ENCODE measurements around the gene TNFAIP8L3.

Gene TNFAIP8L3

GRCh38 chr15:51080286-51080685 is 14.4 kb downstream of the TNFAIP8L3 start:
- no peak for TF ChIP-seq CTCF (IDR thresholded peaks at IDR 0.05)
- Histone ChIP-seq H3K36me3 (no peaks in the 10 kb centered on the region), H3K4me1 (ENCODE audit: control insufficient read depth in 1 of 2, insufficient read depth in 1 of 2, low read depth in 1 of 2, low read length in 1 of 2) (peaks cover 7 to 13% of the 10 kb centered on the region in 2 experiments)

GRCh38 chr15:51079226-51079625 is 15.5 kb downstream of the TNFAIP8L3 start:
- H3K9me3 ChIP-seq, result no peaks in the 10 kb centered on the region
- no peak overlapping the region for H3K27ac ChIP-seq
- peaks cover 7 to 13% of the 10 kb centered on the region in 2 experiments for H3K4me1 ChIP-seq (ENCODE audit: control insufficient read depth in 1 of 2, insufficient read depth in 1 of 2, low read depth in 1 of 2, low read length in 1 of 2)
- H3K4me3 ChIP-seq (ENCODE audit: low read depth in 1 of 2, low read length in 1 of 2), result no peak overlapping the region
- no peaks in the 10 kb centered on the region for H3K36me3 ChIP-seq
- TF ChIP-seq CTCF (IDR thresholded peaks at IDR 0.05), result no peak
- H3K27me3 ChIP-seq, result peaks cover 38% of the 10 kb centered on the region

More at GRCh38 chr15:51080286-51080685, 14.4 kb downstream of the TNFAIP8L3 start:
- Histone ChIP-seq H3K9me3 (no peaks in the 10 kb centered on the region), H3K4me3 (ENCODE audit: low read depth in 1 of 2, low read length in 1 of 2) (no peak overlapping the region), H3K27me3 (peaks cover 31% of the 10 kb centered on the region), H3K27ac (no peak overlapping the region)

- TF ChIP-seq CTCF (IDR thresholded peaks at IDR 0.05), result no peak
- Histone ChIP-seq H3K9me3 (no peaks in the 10 kb centered on the region), H3K4me3 (ENCODE audit: low read depth in 1 of 2, low read length in 1 of 2) (peak overlapping the region; percentile 55 to 61), H3K4me1 (ENCODE audit: control insufficient read depth in 1 of 2, insufficient read depth in 1 of 2, low read depth in 1 of 2, low read length in 1 of 2) (peaks cover 7 to 13% of the 10 kb centered on the region in 2 experiments), H3K27ac (peak overlapping the region; percentile 21), H3K27me3 (peaks cover 41% of the 10 kb centered on the region), H3K36me3 (no peaks in the 10 kb centered on the region)
Observed at GRCh38 chr15:51077221-51078153, 17.2 kb downstream of the TNFAIP8L3 start.

- no peak for TF ChIP-seq CTCF (IDR thresholded peaks at IDR 0.05)
- Histone ChIP-seq H3K36me3 (no peaks in the 10 kb centered on the region), H3K9me3 (no peaks in the 10 kb centered on the region), H3K4me3 (ENCODE audit: low read depth in 1 of 2, low read length in 1 of 2) (peak overlapping the region; percentile 55 to 61), H3K27ac (peak overlapping the region; percentile 21), H3K4me1 (ENCODE audit: control insufficient read depth in 1 of 2, insufficient read depth in 1 of 2, low read depth in 1 of 2, low read length in 1 of 2) (peaks cover 7 to 13% of the 10 kb centered on the region in 2 experiments), H3K27me3 (peaks cover 41% of the 10 kb centered on the region)
Observed at GRCh38 chr15:51076524-51077220, 18.0 kb downstream of the TNFAIP8L3 start.

- H3K4me3 ChIP-seq (ENCODE audit: low read depth in 1 of 2, low read length in 1 of 2), result no peak overlapping the region
- TF ChIP-seq CTCF (IDR thresholded peaks at IDR 0.05), result no peak
- H3K9me3 ChIP-seq, result no peaks in the 10 kb centered on the region
- H3K4me1 ChIP-seq (ENCODE audit: control insufficient read depth in 1 of 2, insufficient read depth in 1 of 2, low read depth in 1 of 2, low read length in 1 of 2), result peaks cover 7 to 13% of the 10 kb centered on the region in 2 experiments
- no peak overlapping the region for H3K27ac ChIP-seq
- no peaks in the 10 kb centered on the region for H3K36me3 ChIP-seq
- H3K27me3 ChIP-seq, result peaks cover 36% of the 10 kb centered on the region
Observed at GRCh38 chr15:51075826-51076523, 18.7 kb downstream of the TNFAIP8L3 start.
